HuH-7.5 (cell line): Measurements from ENCODE around the gene KLHL25.
A peak's percentile ranks its signal among the peaks of the same experiment; 100 is the strongest.
"Not testable (repeated sequence)": the region's sequence is repeated elsewhere in the genome, so short reads cannot be mapped to it uniquely, and the experiment has no call there.

Experiments used
- DNase-seq: peaks from one replicate; pipeline ENCODE4 v3.0.0; 2011; ENCODE audit warnings: low spot score

KLHL25 gene

GRCh38 chr15:85804481-85805170, 9.9 kb upstream of the KLHL25 start:
- no peak for DNase-seq

GRCh38 chr15:85802617-85803016, 7.9 kb upstream of the KLHL25 start:
- DNase-seq, result not testable (repeated sequence)

- peak; percentile 79 for DNase-seq
Observed at GRCh38 chr15:85800478-85801123, 5.9 kb upstream of the KLHL25 start.

- not testable (repeated sequence) for DNase-seq
Observed at GRCh38 chr15:85796371-85796770, 1.6 kb upstream of the KLHL25 start.

- no peak for DNase-seq
Observed at GRCh38 chr15:85795337-85796305, 896 bp upstream of the KLHL25 start.

- peak; percentile 51 for DNase-seq
Observed at GRCh38 chr15:85793641-85794597, 806 bp downstream of the KLHL25 start.

GRCh38 chr15:85792912-85793590, 1.7 kb downstream of the KLHL25 start:
- DNase-seq, result no peak

- DNase-seq, result no peak
Observed at GRCh38 chr15:85792102-85792731, 2.5 kb downstream of the KLHL25 start.

- peak; percentile 3 for DNase-seq
Observed at GRCh38 chr15:85789496-85789875, 5.2 kb downstream of the KLHL25 start.

GRCh38 chr15:85788771-85789495, 5.8 kb downstream of the KLHL25 start:
- peak; percentile 35 for DNase-seq

- DNase-seq, result no peak
Observed at GRCh38 chr15:85786781-85787114, 8.0 kb downstream of the KLHL25 start.

- DNase-seq, result no peak
Observed at GRCh38 chr15:85785887-85786780, 8.6 kb downstream of the KLHL25 start.

GRCh38 chr15:85782064-85782463, 12.7 kb downstream of the KLHL25 start:
- DNase-seq, result no peak

- DNase-seq, result no peak
Observed at GRCh38 chr15:85781099-85781498, 13.6 kb downstream of the KLHL25 start.

GRCh38 chr15:85780225-85780985, 14.3 kb downstream of the KLHL25 start:
- no peak for DNase-seq

GRCh38 chr15:85779249-85779648, 15.5 kb downstream of the KLHL25 start:
- no peak for DNase-seq

GRCh38 chr15:85778107-85778776, 16.5 kb downstream of the KLHL25 start:
- DNase-seq, result no peak
